NCI-H345 treated with DMSO at 0.1 percent for 48 hours (cell line): ENCODE results near the gene KRTAP10-12.

Experiments used
- DNase-seq: peaks from one replicate; lab custom pipeline; 2025; ENCODE audit not compliant: unreplicated experiment; lab: John Stamatoyannopoulos, UW

KRTAP10-12 gene

GRCh38 chr21:44697811-44698734 is 1.1 kb downstream of the KRTAP10-12 start:
- no peak for DNase-seq

- no peak for DNase-seq
These were observed 2.6 kb downstream of the KRTAP10-12 start for GRCh38 chr21:44699502-44700001.

GRCh38 chr21:44700101-44701022 is 3.4 kb downstream of the KRTAP10-12 start:
- DNase-seq, result no peak

GRCh38 chr21:44701023-44701400 is 4.0 kb downstream of the KRTAP10-12 start:
- no peak for DNase-seq

GRCh38 chr21:44701541-44701940 is 4.6 kb downstream of the KRTAP10-12 start:
- DNase-seq, result no peak

- DNase-seq, result peak; percentile 63
These were observed 5.4 kb downstream of the KRTAP10-12 start for GRCh38 chr21:44702111-44702972.

- DNase-seq, result peak; percentile 87
These were observed 6.2 kb downstream of the KRTAP10-12 start for GRCh38 chr21:44702973-44703730.

- no peak for DNase-seq
These were observed 7.0 kb downstream of the KRTAP10-12 start for GRCh38 chr21:44703731-44704635.

- DNase-seq, result no peak
These were observed 7.6 kb downstream of the KRTAP10-12 start for GRCh38 chr21:44704636-44705001.

GRCh38 chr21:44706026-44706705 is 9.2 kb downstream of the KRTAP10-12 start:
- DNase-seq, result no peak

GRCh38 chr21:44706706-44707581 is 10.0 kb downstream of the KRTAP10-12 start:
- DNase-seq, result no peak

- peak; percentile 18 for DNase-seq
These were observed 11.4 kb downstream of the KRTAP10-12 start for GRCh38 chr21:44708213-44708865.

- no peak for DNase-seq
These were observed 12.0 kb downstream of the KRTAP10-12 start for GRCh38 chr21:44708866-44709425.

- peak; percentile 92 for DNase-seq
These were observed 12.7 kb downstream of the KRTAP10-12 start for GRCh38 chr21:44709426-44710293.

- DNase-seq, result peak; percentile 51
These were observed 13.3 kb downstream of the KRTAP10-12 start for GRCh38 chr21:44710294-44710665.
